Pancreas (tissue), 10 donors: ENCODE data around the gene BCR. TPM values are rescaled to one million over a fixed set of nuclear protein-coding genes. Genes with fewer than 3 reads are reported as not detected.

Source experiments
- ATAC-seq, 4 donors: fragments of 200-7000 bp; cut with Tn5 transposase; one replicate each; pipeline versions ENCODE4 v1.8.0 to v1.9.1; 2020; ENCODE audit warnings: mild to moderate bottlenecking in 4 of 4, moderate library complexity in 4 of 4
- DNase-seq, 6 donors: peaks; one replicate each; pipeline ENCODE4 v3.0.0-alpha.2; 2020
- FAIRE-seq: peaks from 2 replicates; lab custom pipeline; 2012; peaks lifted over from hg19 to GRCh38; lab: Jason Lieb, UNC
- H3K27ac ChIP-seq, 4 donors: fragments of 200-600 bp; sonication (generic); 1 replicate in 3 of 4; 2 replicates in 1 of 4; pipeline versions ENCODE4 v1.5.0 to v1.8.0; 2020
- H3K27me3 ChIP-seq, 4 donors: fragments of 200-600 bp; one replicate each; pipeline ENCODE4 v1.8.0; 2021
- H3K36me3 ChIP-seq, 3 donors: fragments of 200-600 bp; sonication (generic) in 1 of 3; one replicate each; pipeline versions ENCODE4 v1.5.0 to v1.8.0; 2020 to 2021
- H3K4me1 ChIP-seq, 3 donors: fragments of 200-600 bp; one replicate each; pipeline ENCODE4 v1.8.0; 2021
- H3K4me3 ChIP-seq, 4 donors: fragments of 200-600 bp; sonication (generic) in 2 of 4; one replicate each; pipeline versions ENCODE4 v1.5.0 to v1.8.0; 2020 to 2021
- H3K9me3 ChIP-seq, 4 donors: fragments of 200-600 bp; one replicate each; pipeline ENCODE4 v1.8.0; 2021
- WGBS, 2 donors: extraction: QIAGEN DNeasy Blood & Tissue Kit; methylation state at CpG; one replicate each; pipeline ENCODE4 v1.1.7; 2013; 5-methylcytosine and 5-hydroxymethylcytosine counted together
- intact Hi-C, 3 donors: fragments of 100-400 bp; cut with DNase I; formaldehyde crosslinking; loops; one replicate each; pipeline versions ENCODE4 v1.11.1 to v1.14.2; 2022
- polyA plus RNA-seq, 2 donors: library from polyadenylated mRNA; stranded (reverse); fragments of 200-250 nt; gene quantifications; one replicate each; pipeline ENCODE4 v1.2.3, GENCODE V29; 2013
- total RNA-seq, 6 donors: library from RNA; stranded (reverse); fragmentation: NEBNext Ultra II Directional in 4 of 6; extraction: Animal tissue kit (Norgen Biotek cat#: 25700) in 4 of 6; gene quantifications; one replicate each; pipeline versions ENCODE4 v1.2.1 to v1.2.4, GENCODE V29; 2021 to 2023
- TF ChIP-seq, protein P1 (sequence below), 4 donors: fragments of 200-600 bp; sonication (generic) in 3 of 4; IDR thresholded peaks; one replicate each; pipeline versions ENCODE4 v1.5.0 to v1.8.0; 2021; ENCODE audit warnings: antibody characterized with exemption in 4 of 4
- donor health status: healthy with polysubstance abuse.
- donor health status: DM: no; HTN: no; CAD: no; lungs with moderate emphysema.
- donor health status: DM: no; HTN: no; CAD: no.
- donor health status: control.
- donor health status: control.
- donor health status: Bipolar disorder and iron deficiency.
- donor health status: DM: yes; HTN: yes; CAD: no.
- donor health status: DM: no; HTN: no; CAD: no.
- donor health status: DM: no; HTN: no; CAD: no.
- donor health status: DM: yes; HTN: yes; CAD: no.

BCR gene
- total and polyA plus RNA-seq, 8 donors = 15.5 to 35.9 (median 18.1) TPM

DNA sequence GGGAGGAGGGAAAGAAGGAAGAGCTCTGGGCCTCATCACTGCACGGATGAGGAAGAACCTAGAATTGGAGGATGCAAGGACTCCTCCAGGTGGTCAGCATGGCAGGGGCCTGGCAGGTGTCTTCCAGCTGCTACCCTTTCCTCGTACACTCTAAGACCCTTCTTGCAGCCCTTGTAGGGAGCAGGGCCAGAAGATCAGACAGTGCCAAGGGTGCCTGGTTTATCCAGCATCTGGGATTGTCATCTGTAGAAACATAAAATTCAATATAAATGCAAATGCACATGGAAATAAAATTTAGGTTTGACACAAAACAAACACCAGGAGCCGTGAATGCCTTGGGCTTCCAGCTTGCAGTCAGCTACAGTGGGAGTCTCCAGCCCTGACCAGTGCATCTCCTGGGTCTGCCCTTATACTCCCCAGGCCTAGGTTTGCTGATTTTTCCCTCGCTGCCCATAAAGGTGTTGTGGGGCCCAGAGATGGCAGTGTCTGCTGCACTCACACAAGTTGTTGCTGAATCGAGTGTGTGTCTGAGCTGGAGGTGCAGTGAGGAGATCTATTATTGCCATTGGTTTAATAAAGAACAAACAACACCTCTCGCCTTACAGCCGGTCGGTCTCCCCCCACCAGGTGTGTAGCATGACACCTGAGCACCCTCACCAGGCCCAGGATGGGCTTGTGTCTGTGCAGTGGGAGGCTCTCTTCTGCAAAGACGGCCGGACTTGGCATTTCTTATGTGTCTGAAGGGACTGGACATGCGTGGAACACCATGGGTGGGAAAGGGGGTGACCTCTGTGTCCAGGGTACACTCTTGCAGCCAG is 87.1 kb downstream of the BCR start:
- H3K27me3 ChIP-seq = no peaks in the 10 kb centered on the region
- H3K27ac ChIP-seq = no peak overlapping the region
- H3K4me1 ChIP-seq = no peaks in the 10 kb centered on the region
- no peak overlapping the region for H3K4me3 ChIP-seq
- peaks cover 0 to 10% (median 0%) of the 10 kb centered on the region in 3 donors for H3K36me3 ChIP-seq
- intact Hi-C loops = no loop called here
- 83 to 87% methylated on average over 11 of the region's 11 CpGs for WGBS, 2 donors
- no peak for DNase-seq
- no peak for FAIRE-seq
- H3K9me3 ChIP-seq = no peaks in the 10 kb centered on the region
- no peak for ATAC-seq
- TF ChIP-seq, protein P1, sequence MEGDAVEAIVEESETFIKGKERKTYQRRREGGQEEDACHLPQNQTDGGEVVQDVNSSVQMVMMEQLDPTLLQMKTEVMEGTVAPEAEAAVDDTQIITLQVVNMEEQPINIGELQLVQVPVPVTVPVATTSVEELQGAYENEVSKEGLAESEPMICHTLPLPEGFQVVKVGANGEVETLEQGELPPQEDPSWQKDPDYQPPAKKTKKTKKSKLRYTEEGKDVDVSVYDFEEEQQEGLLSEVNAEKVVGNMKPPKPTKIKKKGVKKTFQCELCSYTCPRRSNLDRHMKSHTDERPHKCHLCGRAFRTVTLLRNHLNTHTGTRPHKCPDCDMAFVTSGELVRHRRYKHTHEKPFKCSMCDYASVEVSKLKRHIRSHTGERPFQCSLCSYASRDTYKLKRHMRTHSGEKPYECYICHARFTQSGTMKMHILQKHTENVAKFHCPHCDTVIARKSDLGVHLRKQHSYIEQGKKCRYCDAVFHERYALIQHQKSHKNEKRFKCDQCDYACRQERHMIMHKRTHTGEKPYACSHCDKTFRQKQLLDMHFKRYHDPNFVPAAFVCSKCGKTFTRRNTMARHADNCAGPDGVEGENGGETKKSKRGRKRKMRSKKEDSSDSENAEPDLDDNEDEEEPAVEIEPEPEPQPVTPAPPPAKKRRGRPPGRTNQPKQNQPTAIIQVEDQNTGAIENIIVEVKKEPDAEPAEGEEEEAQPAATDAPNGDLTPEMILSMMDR (IDR thresholded peaks at IDR 0.05) = no peak

DNA sequence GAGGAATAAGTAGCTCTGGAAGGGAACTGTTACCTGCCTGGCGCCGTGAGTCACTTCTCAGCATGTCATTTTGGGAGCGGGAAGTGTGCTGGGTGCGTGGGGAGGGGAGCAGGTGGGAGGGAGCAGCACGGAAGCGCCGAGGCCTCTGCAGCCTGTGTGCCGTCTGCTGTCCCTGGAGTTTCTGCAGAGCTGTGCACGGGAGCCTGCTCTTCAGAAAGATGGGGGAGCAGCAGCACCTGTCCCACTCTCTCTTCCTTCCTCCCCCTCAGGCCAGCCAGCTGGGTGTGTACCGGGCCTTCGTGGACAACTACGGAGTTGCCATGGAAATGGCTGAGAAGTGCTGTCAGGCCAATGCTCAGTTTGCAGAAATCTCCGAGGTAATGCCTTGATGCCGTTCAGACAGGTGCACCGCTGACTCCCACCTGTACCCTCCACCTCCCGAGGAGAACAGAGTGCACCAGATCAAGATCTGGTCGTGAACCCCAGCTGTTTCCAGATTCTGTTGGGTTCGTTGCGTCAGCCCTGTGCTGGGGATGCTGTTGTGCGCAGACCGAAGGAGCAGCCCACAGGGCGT is 87.9 kb downstream of the BCR start:
- TF ChIP-seq, protein P1 (IDR thresholded peaks at IDR 0.05) = no peak
- DNase-seq (no peak), FAIRE-seq (no peak), ATAC-seq (peak in 2 of 4 donors; percentile 37 to 40)
- WGBS, 2 donors = 85 to 90% methylated on average over 22 of the region's 22 CpGs
- intact Hi-C loops = no loop called here
- no peaks in the 10 kb centered on the region for H3K9me3 ChIP-seq
- H3K27me3 ChIP-seq = no peaks in the 10 kb centered on the region
- H3K4me1 ChIP-seq = no peaks in the 10 kb centered on the region
- peaks cover 0 to 16% (median 0%) of the 10 kb centered on the region in 3 donors for H3K36me3 ChIP-seq
- H3K4me3 ChIP-seq = no peak overlapping the region
- H3K27ac ChIP-seq = no peak overlapping the region

DNA sequence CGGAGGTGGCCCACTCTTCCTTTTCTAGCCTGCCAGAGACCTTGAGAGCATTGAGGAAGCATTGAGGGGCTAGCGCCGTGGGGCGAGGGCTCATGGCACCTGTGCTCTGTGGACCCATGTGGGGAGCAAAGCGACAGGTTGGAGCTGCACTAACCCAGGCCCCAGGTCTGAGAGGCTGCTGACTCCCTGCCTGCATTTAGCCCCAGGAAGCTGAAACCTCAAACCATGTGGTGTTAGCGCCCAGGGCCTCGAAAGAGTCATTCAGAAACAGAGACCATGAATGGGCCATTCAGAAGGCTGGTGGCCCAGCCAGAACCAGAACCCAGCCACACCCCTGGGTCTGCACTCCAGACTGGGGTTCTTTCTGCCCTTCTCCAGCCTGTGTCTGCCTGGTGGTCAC is 88.6 kb downstream of the BCR start:
- no peak for FAIRE-seq
- peak in 1 of 6 donors; percentile 61 for DNase-seq
- Histone ChIP-seq H3K27me3 (no peaks in the 10 kb centered on the region), H3K4me3 (no peak overlapping the region), H3K4me1 (no peaks in the 10 kb centered on the region), H3K27ac (no peak overlapping the region), H3K36me3 (peaks cover 0 to 19% (median 2%) of the 10 kb centered on the region in 3 donors), H3K9me3 (no peaks in the 10 kb centered on the region)
- 89 to 92% methylated on average over 7 of the region's 7 CpGs for WGBS, 2 donors
- TF ChIP-seq, protein P1 (IDR thresholded peaks at IDR 0.05) = no peak
- intact Hi-C loops = no loop called here
- no peak for ATAC-seq

DNA sequence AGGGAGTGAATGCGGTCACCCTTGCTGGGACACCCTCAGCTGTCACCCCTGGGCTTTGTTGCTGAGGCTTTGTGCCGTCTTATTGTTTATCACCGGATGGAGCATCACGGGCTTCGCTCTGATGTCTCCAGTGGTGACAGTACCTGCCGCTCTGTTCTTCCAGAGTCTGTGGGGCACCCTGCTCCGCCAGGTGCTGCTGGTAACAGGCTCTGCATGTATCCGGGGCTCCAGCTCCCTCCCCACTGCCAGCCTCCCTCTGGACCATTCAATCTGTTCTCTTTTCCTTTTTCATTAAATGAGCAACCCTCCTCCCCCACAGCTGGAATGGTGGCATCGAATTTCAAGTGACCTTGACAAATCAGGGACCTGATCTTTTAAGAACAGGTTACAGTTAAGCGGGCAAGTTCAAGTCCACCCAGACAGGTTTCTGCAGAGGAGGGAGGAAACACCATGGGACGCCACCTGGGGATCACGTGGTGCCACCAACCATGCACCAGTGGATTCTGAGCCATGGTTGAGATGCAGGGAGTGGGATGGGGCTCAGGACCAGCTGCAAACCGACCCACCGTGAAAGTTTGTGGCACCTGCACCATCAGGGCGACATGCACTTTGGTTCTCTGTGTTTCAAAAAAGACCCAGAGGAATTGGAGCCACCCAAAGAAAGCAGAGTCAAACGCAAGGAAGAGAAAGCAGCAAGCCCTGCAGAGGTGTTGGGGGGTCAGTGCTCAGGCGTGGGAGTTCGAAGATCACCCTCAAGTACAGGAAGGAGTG is 89.3 kb downstream of the BCR start:
- FAIRE-seq (no peak), DNase-seq (no peak), ATAC-seq (peak in 1 of 4 donors; percentile 32)
- Histone ChIP-seq H3K36me3 (peaks cover 0 to 26% (median 2%) of the 10 kb centered on the region in 3 donors), H3K4me3 (no peak overlapping the region), H3K27me3 (no peaks in the 10 kb centered on the region), H3K9me3 (no peaks in the 10 kb centered on the region), H3K4me1 (no peaks in the 10 kb centered on the region), H3K27ac (no peak overlapping the region)
- TF ChIP-seq, protein P1 (IDR thresholded peaks at IDR 0.05) = no peak
- whole genome bisulfite sequencing, 2 donors = 75 to 78% methylated on average over 18 of the region's 18 CpGs
- intact Hi-C loops = no loop called here
